GM15510 (cell line): ENCODE measurements around the gene TSC22D2.

Experiments
- POLR2A ChIP-seq: IDR thresholded peaks from 3 replicates; pipeline ENCODE4 v1.6.1; 2011; ENCODE audit warnings: borderline replicate concordance; ENCODE audit not compliant: insufficient read length; ENCODE audit errors: extremely low read depth

Gene TSC22D2

DNA sequence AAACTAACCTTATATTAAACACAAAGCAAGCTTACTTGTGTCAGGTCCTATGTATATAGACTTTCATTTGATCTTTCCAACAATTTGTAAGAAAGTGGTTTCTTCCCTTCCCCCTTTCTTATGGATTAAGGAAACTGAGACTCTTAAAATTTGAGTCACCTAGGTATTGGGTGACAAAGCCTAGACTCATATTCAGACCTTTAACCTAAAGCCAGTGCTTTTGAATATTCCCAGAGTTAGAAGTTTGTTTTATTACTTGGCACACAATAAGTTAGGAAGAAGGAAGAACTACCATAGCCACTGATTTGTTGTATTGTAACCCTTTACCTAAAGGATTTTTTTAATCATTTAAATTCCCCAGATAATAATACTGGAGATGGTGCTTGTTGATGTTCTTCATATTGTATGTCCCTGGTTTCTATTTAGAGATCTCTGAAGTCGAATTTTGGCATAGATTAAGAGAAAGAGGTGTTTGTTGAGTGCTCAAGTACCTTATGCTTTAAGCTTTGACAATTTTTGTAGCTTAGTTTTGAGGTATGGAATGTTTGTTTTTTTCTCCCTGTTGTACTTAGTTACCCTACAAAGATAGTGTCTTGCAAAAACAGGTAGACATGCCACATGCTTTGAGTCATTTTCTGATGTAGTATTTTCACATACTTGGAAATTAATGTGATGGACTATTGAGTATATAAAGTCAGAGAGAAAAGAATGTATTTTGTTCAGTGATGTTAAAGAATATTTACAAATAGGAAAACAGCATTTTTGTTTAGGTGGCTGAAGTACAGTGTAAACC lies 11.2 kb downstream of the TSC22D2 start:
- TF ChIP-seq POLR2A: no peak

DNA sequence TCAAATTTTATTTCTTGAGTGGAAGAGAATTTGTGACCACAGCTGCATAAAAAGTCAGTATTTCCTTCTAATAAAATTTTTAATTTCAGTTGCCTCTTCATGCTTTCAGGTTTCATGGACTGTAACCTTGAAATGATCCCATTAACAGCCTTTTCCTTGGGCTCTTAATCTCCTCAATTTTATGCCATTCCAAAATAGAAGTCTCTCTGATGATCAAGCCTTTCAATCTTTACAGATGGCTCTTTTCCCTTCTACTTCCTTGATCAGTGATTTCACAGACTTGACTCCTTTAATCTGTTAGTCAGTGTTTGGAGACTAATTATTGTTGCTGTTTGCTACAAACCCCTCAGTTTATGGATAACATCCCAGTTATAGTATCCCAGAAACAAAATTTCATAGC lies 11.9 kb downstream of the TSC22D2 start:
- TF ChIP-seq POLR2A: no peak

DNA sequence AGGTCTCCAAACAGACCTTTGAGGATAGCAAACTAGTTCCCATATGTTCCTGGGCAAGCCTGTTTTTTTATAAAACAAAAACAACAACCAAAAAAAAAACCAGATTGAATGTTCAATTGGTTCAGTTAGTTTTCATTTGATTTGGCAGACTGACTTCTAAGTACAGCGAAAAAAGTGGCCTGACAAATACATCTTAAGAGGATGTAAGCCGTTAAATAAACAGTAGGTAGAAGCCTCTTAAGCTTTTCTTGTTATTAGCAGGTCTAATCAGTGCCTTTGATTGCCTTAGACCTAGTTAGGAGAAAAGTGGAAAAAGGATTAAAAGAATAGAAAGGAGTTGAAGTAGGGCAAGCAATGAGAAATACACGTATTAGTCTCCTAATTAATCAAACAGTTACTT lies 13.2 kb downstream of the TSC22D2 start:
- no peak for TF ChIP-seq POLR2A

DNA sequence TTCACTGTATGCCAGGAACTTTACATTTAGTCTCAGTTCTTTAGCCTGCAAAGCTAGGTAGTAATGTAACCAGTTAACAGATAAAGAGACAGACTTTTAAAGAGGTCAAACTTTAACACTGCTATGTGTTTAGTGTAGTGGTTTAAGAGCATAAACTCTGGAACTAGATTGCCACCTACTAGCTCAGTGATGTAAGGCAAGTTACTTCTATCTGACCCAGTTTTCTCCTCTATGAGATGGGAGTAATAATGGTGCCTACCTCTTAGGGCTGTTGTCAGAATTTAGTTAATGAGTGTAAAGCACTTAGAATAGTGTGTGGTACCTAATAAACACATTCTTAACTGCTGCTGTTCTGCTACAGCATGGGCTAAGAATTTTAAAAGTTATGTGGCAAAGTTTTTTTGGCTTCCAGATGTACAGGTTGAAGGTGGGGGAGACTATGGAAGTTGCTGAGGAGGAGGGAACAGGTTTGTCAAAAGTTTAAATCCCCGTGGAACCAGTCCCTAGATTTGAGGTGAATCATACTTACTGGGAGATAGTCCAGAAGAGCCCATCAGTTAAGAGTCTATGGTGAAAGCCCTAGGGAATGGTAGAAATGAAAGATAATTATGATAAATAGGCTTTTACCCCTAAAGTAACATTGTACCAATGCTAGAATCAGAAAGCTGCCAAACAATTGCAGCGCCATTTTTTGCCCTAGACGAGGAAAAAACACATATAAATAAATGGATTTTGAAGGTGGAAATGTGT lies 13.9 kb downstream of the TSC22D2 start:
- no peak for TF ChIP-seq POLR2A

DNA sequence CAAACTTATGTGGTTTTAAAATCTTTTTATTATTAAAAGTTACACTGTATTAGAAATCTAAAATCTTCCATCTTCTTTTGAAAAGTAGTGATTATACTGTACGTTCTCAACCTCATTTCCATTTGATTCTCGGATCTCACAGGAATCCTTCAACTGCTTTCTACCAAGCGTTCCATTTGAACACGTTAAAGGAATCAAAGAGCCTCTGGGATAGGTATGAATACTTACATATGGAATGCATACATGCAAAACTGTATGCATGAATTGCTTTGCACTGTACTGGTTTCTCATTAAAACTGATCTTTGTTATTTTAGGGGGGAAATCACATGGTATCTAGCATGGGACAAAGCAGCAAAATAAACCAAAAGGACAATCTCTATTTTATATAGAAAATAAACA lies 14.8 kb downstream of the TSC22D2 start:
- TF ChIP-seq POLR2A: no peak

DNA sequence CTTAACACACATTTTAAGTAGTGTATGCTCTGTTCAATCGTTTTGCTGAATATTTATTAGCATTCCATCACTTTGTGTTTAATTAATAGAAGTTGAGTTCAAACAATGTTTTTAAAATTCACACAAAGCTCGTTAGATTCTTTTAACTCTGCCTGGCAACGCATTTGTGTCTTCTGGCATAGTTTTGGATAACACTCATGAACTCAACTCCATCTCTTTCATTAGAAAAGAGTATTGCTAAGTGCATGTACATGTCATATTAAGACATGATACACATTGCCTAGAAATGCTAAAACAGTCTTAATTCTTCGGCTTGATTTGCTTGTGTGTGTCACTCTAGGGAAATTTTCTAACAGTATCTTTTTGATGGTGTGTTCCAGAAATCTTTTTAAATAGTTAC lies 15.7 kb downstream of the TSC22D2 start:
- TF ChIP-seq POLR2A: no peak

DNA sequence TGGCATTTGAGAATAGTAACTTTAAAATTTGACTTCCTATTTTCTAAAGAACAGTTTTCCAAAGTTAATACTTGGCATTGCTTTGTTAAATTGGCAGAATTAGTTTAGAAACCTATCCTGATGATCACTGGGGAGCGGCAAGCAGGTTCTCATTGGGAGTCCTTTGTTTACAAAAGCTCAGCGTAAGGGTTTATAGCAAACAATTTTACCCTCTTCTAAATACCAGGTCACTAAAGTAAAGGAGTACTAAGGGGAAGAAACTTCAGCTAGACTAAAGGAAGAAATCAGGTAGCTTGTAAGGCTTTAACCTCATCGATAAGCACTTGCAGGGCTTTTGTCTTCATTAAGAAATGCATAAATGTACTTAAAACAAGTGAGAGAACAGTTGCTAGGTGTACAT lies 18.2 kb downstream of the TSC22D2 start:
- no peak for TF ChIP-seq POLR2A

DNA sequence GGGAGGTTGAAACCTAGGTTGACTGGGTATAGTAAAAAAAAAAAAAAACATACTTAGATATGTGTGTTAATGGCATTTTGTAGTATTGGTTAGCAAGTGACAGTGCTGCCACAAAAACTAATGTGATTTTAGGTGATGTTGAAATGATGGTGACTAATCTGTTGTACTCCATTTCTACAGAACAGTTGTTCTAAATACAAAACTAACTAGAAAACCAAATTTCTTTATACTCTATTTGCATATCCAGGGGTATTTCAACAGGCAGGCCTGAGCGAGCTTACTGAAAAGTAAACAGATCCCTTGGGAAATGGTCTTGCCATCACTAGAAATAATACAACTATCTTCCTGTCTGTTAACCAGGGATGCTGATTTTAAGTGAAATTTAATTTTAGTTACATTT lies 20.5 kb downstream of the TSC22D2 start:
- no peak for TF ChIP-seq POLR2A

DNA sequence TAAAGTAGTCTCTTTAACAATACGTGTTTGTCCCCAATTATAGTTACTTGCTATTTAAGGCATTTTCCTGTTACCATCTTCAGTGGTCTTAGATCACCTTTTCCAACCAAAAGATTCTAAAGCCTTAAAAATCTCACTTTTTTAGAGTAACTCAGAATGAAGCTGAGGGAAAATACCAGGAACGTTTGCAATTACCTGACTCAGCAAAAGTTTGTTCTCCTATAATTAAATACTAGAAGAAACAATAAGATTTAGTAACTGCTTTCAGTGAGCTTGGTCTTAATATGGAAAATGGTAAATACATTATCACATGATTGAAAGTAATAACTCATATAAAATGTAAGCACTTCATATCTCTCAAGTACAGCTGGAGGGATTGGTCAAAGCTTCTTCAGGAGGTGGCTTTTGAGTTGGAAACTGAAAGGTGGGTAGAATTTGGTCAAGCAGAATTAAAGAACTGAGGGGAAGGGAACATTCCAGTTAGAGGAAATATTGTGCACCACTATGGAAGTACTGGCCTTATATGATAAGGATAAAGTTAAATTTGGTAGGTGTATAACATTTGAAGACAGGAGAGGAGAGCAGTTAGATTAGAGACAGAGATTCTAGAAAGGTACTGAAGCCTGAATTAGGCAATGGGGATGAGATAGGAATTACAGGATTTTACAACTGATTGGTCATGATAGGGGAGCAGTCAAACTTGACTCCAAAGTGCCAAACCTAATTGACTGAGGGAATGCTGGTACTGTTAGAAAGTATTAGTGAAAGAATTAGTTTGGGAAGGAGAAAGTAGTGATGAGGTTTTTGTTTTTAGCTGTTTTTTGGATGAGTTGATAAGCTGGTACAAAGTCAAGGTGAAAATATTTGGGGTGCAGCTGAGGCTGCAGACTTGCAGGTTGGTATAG lies 21.9 kb downstream of the TSC22D2 start:
- no peak for TF ChIP-seq POLR2A

DNA sequence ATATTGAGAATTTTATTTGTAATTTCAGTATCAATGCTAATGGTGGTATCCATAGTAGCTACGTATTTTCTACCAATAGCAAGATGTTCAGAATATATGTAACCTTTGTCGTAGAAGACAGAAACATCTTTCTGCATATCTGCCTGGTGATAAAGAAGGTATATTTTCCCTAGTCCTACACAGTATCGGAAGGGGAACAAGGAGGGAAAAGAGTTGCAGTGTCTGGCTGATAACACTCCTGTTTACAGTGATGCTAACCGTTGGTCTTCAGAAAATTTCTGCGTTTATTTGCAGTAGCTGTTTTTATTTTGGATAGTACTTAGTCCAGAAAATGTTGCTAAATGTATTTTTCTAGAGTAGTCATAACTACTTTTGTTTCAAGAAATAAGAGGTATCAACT lies 25.2 kb downstream of the TSC22D2 start:
- no peak for TF ChIP-seq POLR2A

DNA sequence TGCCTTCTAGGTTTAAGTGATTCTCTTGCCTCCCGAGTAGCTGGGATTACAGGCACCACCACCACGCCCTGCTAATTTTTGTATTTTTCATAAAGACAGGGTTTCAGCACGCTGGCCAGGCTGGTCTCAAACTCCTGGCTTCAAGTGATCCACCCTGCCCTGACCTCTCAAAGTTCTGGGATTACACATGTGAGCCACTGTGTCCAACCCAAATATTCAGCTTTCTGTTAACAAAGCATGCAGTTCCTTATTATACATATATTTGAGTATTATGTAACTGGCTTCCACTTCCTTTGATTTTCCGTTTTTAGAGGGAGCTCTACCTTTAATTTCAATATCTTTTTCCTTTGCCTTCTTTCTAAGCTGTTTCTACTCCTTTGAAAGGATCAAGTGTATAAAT lies 26.1 kb downstream of the TSC22D2 start:
- no peak for TF ChIP-seq POLR2A

DNA sequence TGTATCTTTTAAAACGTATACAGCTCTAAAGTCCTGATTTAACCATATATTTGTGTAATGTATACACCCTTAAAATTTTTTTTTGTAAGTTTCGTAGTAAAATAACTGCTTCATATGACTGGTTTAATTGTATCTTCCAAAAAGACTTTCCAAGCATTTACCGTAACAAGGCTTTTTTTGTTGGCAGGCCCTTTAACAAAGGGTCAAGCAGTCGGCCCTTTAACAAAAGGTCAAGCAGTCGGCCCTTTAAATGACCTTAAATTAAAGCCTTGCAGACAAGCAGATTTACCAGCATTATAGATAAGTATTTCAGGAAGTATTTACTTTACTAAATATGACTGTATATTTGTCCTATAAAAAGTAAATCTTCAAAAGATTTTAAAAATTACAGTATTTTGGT lies 28.1 kb downstream of the TSC22D2 start:
- no peak for TF ChIP-seq POLR2A

DNA sequence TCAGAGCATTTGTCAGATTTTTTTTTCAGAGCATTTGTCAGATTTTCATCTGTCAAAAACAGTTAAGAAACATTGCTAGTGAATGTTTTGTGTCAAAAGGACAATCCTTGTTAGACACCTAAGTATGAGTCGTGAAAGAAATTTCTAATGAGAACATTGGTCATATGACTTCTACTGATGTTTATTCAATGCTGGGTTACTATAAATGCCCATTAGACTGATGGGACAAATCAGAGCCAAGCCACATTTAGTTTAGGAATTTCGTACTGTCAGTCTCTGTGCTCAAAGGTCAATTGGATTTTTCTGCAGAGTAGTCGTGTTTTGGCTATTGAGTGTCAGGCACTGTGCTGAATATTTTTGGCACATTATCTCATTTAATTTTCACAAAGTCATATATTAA lies 31.6 kb downstream of the TSC22D2 start:
- TF ChIP-seq POLR2A: no peak

DNA sequence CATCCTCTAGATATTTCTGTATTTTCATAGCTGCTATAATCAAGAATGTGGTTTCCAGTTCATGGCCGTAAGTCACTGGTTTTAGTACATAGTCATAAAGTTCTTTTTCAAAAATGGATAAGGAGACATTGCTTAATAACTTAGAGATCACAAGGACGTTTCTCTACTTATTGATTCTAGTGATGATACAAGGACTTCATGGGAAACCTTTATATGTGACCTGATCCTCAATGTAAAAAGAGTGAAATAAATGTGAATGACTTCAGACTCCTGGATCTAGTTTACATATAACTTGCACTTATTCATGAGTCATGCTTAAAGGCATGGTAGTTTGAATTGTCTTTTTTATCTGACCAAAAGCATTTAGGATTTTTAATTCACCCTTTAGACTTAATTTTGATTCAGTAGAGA lies 35.2 kb downstream of the TSC22D2 start:
- no peak for TF ChIP-seq POLR2A

DNA sequence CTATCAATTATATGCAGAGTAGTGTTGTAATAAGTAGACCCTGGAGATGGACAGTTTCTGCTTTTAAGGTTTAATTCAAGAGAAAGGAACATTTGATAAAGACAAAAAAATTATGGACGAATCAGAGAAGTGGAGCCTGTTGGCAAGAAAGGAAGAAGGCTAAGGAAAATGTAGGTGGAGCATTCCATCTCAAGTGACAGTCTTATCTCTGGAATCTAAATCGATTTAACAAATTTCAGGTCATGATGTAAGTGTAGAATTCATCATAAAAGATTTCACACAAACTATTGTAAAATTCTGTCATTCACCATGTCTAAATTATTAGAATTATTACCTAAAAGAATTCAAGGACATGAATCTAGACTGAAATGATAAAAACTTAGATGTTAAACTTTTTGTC lies 36.3 kb downstream of the TSC22D2 start:
- no peak for TF ChIP-seq POLR2A
